ENCODE results near the gene CRYGS. TPM values are rescaled to one million over a fixed set of nuclear protein-coding genes. Genes with fewer than 3 reads are reported as not detected.
"Not testable (repeated sequence)": the region's sequence is repeated elsewhere in the genome, so short reads cannot be mapped to it uniquely, and the experiment has no call there.

Gene CRYGS
- polyA plus RNA-seq, 6 donors from 2014 or later = not detected

DNA sequence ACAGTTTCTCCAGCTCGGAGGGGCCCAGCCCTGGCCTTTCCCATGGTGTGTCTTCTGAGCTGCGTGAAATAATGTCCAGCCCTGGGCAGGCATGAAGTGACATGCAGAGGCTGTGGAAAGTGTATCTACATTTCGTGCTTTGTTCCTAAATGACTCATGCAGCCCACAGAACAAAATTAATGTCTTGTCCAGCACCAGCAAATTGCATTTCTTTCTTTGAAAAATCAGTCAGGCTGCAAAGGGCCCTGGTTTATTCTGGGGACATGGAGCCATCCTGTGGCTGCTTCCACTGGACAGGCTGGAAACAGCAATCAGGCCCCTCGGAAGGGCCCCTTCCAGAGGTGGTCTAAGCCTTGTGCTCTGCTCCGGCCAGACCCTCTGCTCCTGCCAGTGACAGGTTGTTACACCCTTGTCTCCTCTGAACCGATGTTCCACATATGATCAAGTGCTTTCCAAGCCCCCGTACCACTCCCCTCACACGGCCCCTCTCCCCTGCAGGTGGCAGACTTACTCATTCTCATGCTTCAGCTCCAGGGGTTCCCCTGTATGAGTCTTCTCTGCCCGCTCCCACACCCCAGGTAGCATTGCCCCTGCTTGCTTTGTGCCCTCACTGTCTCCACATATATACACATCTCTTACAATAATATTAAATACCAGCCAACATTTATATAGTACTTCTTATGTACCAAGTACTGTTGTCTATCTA is 33.7 kb downstream of the CRYGS start:
- Mint-ChIP-seq H3K27ac (peak overlapping the region in 1 of 6 donors; percentile 6), H3K36me3 (no peaks in the 10 kb centered on the region), H3K27me3 (peaks cover 34 to 65% (median 40%) of the 10 kb centered on the region in 3 donors), H3K9me3 (no peaks in the 10 kb centered on the region), H3K4me3 (no peak overlapping the region), H3K4me1 (peaks cover 16 to 23% (median 18%) of the 10 kb centered on the region in 3 donors)
- ATAC-seq (ENCODE audit: low read depth in 2 of 2) = no peak
- DNase-seq = no peak

DNA sequence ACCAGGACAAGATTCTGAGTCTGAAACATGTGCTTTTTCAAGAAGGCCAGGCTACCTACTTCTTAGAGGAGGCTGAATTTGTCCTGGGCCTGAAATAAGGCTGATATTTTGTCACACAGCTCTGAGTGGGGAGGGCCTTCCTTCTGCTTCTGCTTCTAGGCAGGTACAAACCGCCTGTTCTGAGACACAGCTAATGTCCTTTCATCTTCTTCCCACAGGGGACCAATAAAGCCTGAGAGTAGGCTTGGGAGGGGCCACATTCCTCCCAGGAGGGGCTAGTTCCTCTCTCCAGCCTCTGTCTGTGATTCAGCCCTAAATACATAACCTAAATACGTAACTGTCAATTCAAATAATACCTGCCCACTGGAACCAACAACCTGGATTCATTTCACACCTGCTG is 34.8 kb downstream of the CRYGS start:
- H3K27ac Mint-ChIP-seq = no peak overlapping the region
- H3K4me3 Mint-ChIP-seq = no peak overlapping the region
- ATAC-seq (ENCODE audit: low read depth in 2 of 2) (peak; percentile 37 to 66), DNase-seq (no peak)
- H3K27me3 Mint-ChIP-seq = peaks cover 24 to 61% (median 31%) of the 10 kb centered on the region in 3 donors
- H3K4me1 Mint-ChIP-seq = peaks cover 5 to 13% (median 7%) of the 10 kb centered on the region in 3 donors
- H3K36me3 Mint-ChIP-seq = no peaks in the 10 kb centered on the region
- no peaks in the 10 kb centered on the region for H3K9me3 Mint-ChIP-seq

DNA sequence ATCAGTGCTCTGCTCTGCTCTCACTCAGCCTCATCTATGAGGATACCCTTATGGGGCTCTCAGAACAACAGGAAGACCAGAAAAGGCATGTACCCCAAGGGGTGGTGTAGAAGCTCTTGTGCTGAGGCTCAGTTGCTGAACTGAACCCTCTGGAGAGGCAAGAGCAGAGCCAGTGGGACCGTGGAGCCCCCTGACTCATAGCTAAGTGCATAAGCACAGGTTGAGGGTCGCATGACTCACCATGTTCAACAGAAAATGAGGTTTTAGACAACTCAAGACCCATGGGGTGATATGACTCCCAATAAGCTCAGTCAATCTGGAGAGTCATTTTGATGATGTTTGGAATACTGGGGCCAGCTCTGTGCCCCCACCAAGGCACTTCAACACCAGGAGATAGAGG is 37.3 kb downstream of the CRYGS start:
- H3K27ac Mint-ChIP-seq = peak overlapping the region in 1 of 6 donors; percentile 1
- peaks cover 4 to 11% (median 8%) of the 10 kb centered on the region in 3 donors for H3K4me1 Mint-ChIP-seq
- peaks cover 17 to 57% (median 26%) of the 10 kb centered on the region in 3 donors for H3K27me3 Mint-ChIP-seq
- no peaks in the 10 kb centered on the region for H3K36me3 Mint-ChIP-seq
- H3K4me3 Mint-ChIP-seq = no peak overlapping the region
- no peaks in the 10 kb centered on the region for H3K9me3 Mint-ChIP-seq
- DNase-seq = no peak
- ATAC-seq (ENCODE audit: low read depth in 2 of 2) = no peak

DNA sequence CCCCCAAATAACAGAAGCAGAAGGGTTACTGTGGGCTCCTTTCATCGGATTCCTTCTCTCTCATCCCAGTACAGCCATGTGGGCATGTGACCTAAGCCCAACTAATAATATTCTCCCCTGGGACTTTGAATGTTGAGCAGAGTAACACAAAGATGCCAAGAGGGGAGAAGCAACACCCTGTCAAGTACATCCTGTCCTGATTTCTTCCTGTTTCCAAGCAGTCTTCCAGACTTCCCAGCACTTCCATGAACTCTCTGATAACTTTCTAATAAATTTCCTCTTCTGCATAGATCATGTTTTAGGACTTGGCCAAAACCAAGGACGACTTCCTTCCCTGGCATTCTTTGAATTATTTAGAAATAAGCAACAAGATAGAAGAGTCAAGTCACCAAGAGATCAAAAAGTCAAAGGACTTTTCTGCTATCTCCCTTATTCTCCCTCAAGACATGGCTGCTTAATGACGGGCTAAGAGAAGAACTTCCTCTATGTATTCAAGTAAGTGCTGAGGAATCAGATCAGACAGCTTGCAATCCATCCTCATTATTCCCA is 37.9 kb downstream of the CRYGS start:
- no peak for DNase-seq
- Mint-ChIP-seq H3K4me1 (peaks cover 4 to 7% (median 6%) of the 10 kb centered on the region in 3 donors), H3K27ac (no peak overlapping the region), H3K9me3 (no peaks in the 10 kb centered on the region), H3K27me3 (peaks cover 11 to 51% (median 21%) of the 10 kb centered on the region in 3 donors), H3K4me3 (no peak overlapping the region), H3K36me3 (no peaks in the 10 kb centered on the region)
- ATAC-seq (ENCODE audit: low read depth in 2 of 2) = no peak

DNA sequence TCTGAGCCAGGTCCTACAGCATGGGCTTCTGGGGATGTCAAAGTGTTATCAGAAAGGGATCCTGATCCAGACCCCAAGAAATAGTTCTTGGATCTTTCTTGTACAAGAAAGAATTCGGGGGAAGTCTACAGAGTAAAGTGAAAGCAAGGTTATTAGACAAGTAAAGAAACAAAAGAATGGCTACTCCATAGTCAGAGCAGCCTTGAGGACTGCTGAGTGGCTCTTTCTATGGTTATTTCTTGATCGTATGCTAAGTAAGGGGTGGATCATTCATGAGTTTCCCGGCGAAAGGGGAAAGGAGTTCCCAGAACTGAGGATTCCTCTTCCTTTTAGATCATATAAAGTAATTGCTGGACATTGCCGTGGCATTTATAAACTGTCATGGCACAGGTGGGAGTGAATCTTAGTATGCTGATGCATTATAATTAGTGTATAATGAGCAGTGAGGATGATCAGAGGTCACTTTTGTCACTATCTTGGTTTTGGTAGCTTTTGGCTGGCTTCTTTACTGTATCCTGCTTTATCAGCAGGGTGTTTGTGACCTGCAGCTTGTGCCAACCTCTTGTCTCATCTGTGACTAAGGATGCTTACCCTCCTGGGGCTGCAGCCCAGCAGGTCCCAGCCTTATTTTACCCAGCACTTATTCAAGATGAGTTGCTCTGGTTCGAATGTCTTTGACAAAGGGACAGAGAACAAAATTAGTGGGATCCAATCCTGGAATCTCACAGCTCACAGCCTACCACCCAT is 41.0 kb downstream of the CRYGS start:
- Mint-ChIP-seq H3K9me3 (peaks cover 0 to 9% (median 4%) of the 10 kb centered on the region in 7 donors), H3K27me3 (peaks cover 10 to 44% (median 21%) of the 10 kb centered on the region in 3 donors), H3K4me3 (peak overlapping the region in 1 of 8 donors; percentile 12), H3K36me3 (no peaks in the 10 kb centered on the region), H3K27ac (no peak overlapping the region), H3K4me1 (peaks cover 0 to 3% (median 3%) of the 10 kb centered on the region in 3 donors)
- DNase-seq = no peak
- ATAC-seq (ENCODE audit: low read depth in 2 of 2) = no peak

DNA sequence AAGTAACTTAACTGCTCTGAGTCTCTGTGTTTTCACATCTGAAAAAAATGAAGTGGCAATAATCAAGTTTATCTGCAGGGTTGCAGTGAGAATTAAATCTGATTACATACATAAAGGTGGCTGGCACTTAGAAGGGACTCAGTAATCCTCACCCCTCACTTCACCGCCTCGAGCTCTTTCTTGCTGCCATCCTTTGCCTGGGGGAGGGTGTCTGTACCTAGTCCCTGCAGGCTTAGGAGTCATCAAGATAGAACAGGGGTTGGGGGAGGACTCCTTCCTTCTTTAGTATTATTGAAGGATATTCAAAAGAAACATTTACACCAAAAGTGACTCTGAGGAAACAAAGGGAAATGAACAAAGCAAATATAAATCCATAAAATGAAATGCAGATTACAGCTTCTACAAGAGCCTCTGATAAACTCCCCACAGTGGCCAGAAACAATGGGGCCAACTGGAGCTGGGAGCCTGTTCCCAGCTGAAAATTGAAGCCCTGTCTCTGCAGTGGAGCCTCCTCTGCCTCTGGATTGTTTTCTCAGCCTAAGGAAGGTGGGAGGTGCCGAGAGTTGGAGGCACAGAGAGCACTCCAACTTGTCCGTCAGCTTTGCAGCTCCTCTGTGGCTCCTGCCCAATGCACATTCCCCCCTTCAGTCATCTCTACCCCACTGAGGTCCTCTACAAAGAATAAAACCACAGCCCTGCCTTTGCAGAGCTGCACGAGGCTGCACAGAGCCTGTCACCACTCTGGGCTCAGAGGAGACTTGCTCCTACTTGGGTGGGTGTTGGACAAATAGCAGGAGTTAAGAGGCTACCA is 41.8 kb downstream of the CRYGS start:
- peaks cover 0 to 3% (median 3%) of the 10 kb centered on the region in 3 donors for H3K4me1 Mint-ChIP-seq
- ATAC-seq (ENCODE audit: low read depth in 2 of 2) (no peak), DNase-seq (no peak)
- H3K27me3 Mint-ChIP-seq = peaks cover 10 to 39% (median 21%) of the 10 kb centered on the region in 3 donors
- H3K9me3 Mint-ChIP-seq = peaks cover 0 to 9% (median 4%) of the 10 kb centered on the region in 7 donors
- H3K36me3 Mint-ChIP-seq = no peaks in the 10 kb centered on the region
- peak overlapping the region in 1 of 8 donors; percentile 12 for H3K4me3 Mint-ChIP-seq
- H3K27ac Mint-ChIP-seq = no peak overlapping the region

DNA sequence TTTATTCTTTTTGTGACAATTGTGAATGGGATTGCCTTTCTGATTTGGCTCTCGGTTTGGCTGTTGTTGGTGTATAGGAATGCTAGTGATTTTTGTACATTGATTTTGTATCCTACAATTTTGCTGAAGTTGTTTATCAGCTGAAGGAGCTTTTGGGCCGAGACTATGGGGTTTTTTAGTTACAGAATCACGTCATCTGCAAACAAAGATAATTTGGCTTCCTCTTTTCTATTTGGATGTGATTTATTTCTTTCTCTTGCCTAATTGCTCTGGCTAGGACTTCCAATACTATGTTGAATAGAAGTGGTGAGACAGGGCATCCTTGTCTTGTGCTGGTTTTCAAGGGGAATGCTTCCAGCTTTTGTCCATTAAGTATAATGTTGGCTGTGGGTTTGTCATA is 44.2 kb downstream of the CRYGS start:
- Mint-ChIP-seq H3K27me3 (peaks cover 0 to 22% (median 14%) of the 10 kb centered on the region in 3 donors), H3K27ac (peak overlapping the region in 1 of 6 donors; percentile 56)
- not testable (repeated sequence) for H3K4me3 Mint-ChIP-seq; H3K4me1 Mint-ChIP-seq; DNase-seq; H3K36me3 Mint-ChIP-seq; ATAC-seq (ENCODE audit: low read depth in 2 of 2); H3K9me3 Mint-ChIP-seq

DNA sequence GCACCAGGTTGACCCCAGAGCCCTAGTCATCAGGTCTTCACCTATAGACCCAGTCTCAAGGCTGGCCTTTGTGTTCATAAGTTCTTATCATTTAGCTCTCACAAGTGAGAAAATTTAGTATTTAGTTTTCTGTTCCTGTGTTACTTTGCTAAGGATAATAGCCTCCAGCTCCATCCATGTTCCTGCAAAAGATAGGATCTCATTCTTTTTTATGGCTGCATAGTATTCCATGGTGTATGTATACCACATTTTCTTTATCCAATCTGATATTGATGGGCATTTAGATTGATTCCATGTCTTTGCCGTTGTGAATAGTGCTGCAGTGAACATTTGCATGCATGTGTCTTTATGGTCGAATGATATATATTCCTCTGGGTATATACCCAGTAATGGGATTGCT is 46.2 kb downstream of the CRYGS start:
- H3K36me3 Mint-ChIP-seq; ATAC-seq (ENCODE audit: low read depth in 2 of 2); H3K9me3 Mint-ChIP-seq; H3K27ac Mint-ChIP-seq; H3K4me1 Mint-ChIP-seq; H3K4me3 Mint-ChIP-seq; DNase-seq: not testable (repeated sequence)
- H3K27me3 Mint-ChIP-seq = peaks cover 0 to 15% (median 8%) of the 10 kb centered on the region in 3 donors

DNA sequence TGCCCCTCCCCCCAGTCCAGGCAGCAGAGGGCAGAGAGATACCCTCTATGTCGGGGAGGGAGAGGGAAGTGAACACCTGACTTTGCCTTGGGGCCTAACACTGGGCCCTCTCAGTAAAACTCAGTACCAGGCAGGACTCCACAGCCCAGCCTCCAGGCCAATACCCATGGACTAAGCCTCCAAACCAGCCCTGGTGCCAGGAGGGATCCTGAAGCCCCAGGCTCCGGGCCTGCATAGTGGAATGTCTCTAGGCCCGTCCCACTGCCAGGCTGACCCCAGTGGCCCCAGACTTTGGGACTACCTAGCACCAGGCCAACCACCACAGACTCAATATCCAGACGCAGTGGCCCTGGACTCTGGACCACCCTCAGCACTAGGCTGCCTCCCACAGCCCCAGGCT is 46.6 kb downstream of the CRYGS start:
- H3K4me1 Mint-ChIP-seq = peaks cover 0 to 7% (median 0%) of the 10 kb centered on the region in 3 donors
- H3K9me3 Mint-ChIP-seq = peaks cover 0 to 9% (median 4%) of the 10 kb centered on the region in 7 donors
- H3K36me3 Mint-ChIP-seq = no peaks in the 10 kb centered on the region

DNA sequence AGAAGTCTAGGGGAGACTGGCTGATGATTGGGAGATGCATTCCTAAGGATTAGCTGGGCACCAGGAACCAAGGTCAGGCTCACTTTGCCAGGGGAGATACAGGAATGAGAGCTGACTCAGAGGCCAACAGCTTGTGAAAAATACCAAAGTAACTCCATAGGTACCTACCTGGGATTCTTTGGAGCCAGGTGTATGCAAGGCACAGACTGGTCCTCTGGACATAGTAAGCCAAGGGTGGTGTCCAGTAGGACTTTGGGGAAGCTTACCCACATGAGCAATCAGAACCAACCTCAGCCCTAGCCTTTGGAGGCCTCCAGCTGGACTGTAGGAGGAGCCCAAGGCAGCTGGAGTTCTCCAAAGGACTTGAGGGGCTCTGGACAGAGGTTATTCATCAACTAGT is 47.5 kb downstream of the CRYGS start:
- Mint-ChIP-seq H3K27me3 (peaks cover 0 to 11% (median 6%) of the 10 kb centered on the region in 3 donors), H3K36me3 (no peaks in the 10 kb centered on the region), H3K9me3 (peaks cover 0 to 9% (median 4%) of the 10 kb centered on the region in 7 donors), H3K4me1 (peaks cover 0 to 7% (median 0%) of the 10 kb centered on the region in 3 donors), H3K27ac (peak overlapping the region in 1 of 6 donors; percentile 42), H3K4me3 (no peak overlapping the region)
- no peak for ATAC-seq (ENCODE audit: low read depth in 2 of 2)
- no peak for DNase-seq

More for the DNA sequence above, 46.6 kb downstream of the CRYGS start:
- H3K27me3 Mint-ChIP-seq = peaks cover 0 to 11% (median 6%) of the 10 kb centered on the region in 3 donors
- no peak for ATAC-seq (ENCODE audit: low read depth in 2 of 2)
- no peak overlapping the region for H3K27ac Mint-ChIP-seq
- DNase-seq = no peak
- H3K4me3 Mint-ChIP-seq = no peak overlapping the region

DNA sequence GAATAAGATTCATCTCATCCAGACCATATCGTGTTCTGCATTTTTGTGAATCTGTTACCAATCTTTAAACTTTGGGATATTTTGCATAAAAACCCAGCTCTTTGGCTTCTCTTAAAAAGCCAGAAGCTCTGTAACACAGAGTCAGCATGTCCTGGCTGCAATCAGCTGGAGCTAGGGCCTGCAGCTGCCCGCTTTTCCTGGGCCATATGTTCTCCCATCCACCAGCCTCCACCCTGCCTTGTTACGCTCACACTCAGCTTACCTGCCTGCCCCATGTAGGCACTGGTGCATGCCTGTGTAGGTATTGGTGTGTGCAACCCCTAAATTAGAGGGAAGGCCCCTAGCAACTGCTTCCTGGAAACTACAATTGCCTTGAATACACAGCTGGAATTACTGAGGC is 48.2 kb downstream of the CRYGS start:
- no peaks in the 10 kb centered on the region for H3K36me3 Mint-ChIP-seq
- no peak overlapping the region for H3K4me3 Mint-ChIP-seq
- H3K9me3 Mint-ChIP-seq = peaks cover 0 to 9% (median 4%) of the 10 kb centered on the region in 7 donors
- H3K27ac Mint-ChIP-seq = no peak overlapping the region
- ATAC-seq (ENCODE audit: low read depth in 2 of 2) (no peak), DNase-seq (no peak)
- H3K27me3 Mint-ChIP-seq = peaks cover 0 to 15% (median 6%) of the 10 kb centered on the region in 3 donors
- peaks cover 0 to 7% (median 0%) of the 10 kb centered on the region in 3 donors for H3K4me1 Mint-ChIP-seq

DNA sequence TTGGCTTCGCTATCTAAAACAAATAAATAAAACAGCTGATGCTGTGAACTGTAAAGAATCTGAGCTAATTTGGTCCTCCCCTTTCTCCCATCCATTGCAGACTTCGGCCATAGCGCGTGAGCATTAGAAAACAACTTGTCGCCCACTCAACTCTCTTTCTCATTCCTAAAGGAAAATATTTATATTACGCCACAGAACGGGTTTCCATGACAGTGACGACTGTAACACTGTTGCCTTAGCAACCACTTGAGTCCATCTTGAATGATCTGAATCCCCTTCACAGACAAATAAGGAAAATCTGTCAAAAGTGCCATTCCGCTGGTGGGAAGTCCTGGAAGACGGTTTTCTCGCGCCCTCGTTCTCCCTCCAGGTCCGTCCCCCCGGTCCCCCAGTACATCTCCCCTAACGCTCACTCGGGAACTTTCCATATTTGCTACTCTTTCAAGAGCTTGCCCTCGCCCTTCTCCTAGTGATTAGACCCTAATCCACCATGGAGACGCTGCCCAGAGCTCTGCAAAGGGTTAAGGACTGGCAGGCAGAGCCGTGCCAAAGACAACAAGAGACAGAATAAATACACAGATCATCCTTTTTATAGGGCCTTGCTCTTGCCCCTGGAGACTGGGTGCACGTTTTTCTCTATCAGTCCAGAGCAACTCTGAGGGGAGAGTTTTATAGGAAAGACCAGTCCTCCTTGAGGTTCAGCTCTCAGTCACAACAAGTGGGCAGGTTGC is 50.5 kb downstream of the CRYGS start:
- Mint-ChIP-seq H3K27ac (peak overlapping the region in 2 of 6 donors; percentile 2 to 11), H3K27me3 (peaks cover 7 to 15% (median 9%) of the 10 kb centered on the region in 3 donors), H3K4me1 (peaks cover 0 to 7% (median 0%) of the 10 kb centered on the region in 3 donors), H3K9me3 (peaks cover 0 to 7% (median 0%) of the 10 kb centered on the region in 7 donors), H3K36me3 (no peaks in the 10 kb centered on the region), H3K4me3 (no peak overlapping the region)
- no peak for DNase-seq
- ATAC-seq (ENCODE audit: low read depth in 2 of 2) = no peak
